Mucosa of rectum (tissue), 2 donors: Measurements from ENCODE around the gene SYNGR4.
"Not testable (repeated sequence)": the region's sequence is repeated elsewhere in the genome, so short reads cannot be mapped to it uniquely, and the experiment has no call there.

ENCODE experiments used
- H3K27ac ChIP-seq, 2 donors: one replicate each; pipeline ENCODE4 v1.7.0; 2013; ENCODE audit warnings: inconsistent platforms in 2 of 2, low read depth in 2 of 2, low read length in 2 of 2
- H3K27me3 ChIP-seq, 2 donors: one replicate each; pipeline ENCODE4 v1.7.0; 2013; ENCODE audit warnings: low read length in 2 of 2; ENCODE audit not compliant: control insufficient read depth in 2 of 2, insufficient read depth in 2 of 2
- H3K36me3 ChIP-seq, 2 donors: one replicate each; pipeline ENCODE4 v1.7.0; 2013; ENCODE audit warnings: low read length in 2 of 2; ENCODE audit not compliant: control insufficient read depth in 2 of 2, insufficient read depth in 2 of 2
- H3K4me1 ChIP-seq, 2 donors: one replicate each; pipeline ENCODE4 v1.7.0; 2013; ENCODE audit warnings: low read length in 2 of 2, mild to moderate bottlenecking in 1 of 2; ENCODE audit not compliant: control insufficient read depth in 2 of 2, insufficient read depth in 2 of 2
- H3K4me3 ChIP-seq, 2 donors: one replicate each; pipeline ENCODE4 v1.7.0; 2013; ENCODE audit warnings: low read length in 2 of 2
- H3K9ac ChIP-seq, 2 donors: one replicate each; pipeline ENCODE4 v1.7.0; 2013; ENCODE audit warnings: low read length in 2 of 2, low read depth in 1 of 2, mild to moderate bottlenecking in 1 of 2
- H3K9me3 ChIP-seq, 2 donors: one replicate each; pipeline ENCODE4 v1.7.0; 2013; ENCODE audit warnings: low read length in 2 of 2; ENCODE audit not compliant: control insufficient read depth in 2 of 2
- donor health status: healthy.
- donor health status: Normal muscosa, but diverticular disease.

Gene SYNGR4

DNA sequence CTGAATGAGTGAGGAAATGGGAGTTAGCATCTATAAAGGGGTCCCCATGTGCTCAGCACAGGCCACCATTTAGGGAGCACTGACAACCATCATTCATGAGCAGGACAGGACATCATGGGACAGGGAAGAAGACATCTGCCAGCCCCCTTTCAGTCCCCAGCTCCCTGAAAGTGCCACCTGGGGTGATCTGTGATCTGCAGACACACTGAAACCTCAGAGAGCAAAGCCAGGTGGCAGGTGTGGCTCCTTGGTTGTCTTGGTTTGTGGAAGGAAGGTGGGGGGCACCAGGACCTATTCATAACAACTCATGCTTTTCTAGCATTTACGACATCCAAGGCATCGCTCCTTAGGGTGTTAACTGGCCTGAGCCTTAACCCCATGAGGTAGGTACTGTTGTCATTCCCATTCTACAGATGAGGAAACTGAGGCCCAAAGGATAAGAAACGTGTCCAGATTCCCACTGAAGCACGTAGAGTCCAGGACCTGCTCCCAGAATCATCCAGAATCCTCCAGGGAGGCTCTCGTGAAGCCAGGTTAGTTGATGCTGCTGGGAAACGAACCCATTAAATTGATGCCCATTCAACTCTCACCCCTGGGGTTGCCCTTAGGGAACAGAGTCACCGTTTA is 21.4 kb downstream of the SYNGR4 start:
- Histone ChIP-seq H3K36me3 (peaks cover 41 to 58% of the 10 kb centered on the region in 2 donors), H3K27me3 (no peaks in the 10 kb centered on the region), H3K27ac (peak overlapping the region in 1 of 2 donors; percentile 1)

DNA sequence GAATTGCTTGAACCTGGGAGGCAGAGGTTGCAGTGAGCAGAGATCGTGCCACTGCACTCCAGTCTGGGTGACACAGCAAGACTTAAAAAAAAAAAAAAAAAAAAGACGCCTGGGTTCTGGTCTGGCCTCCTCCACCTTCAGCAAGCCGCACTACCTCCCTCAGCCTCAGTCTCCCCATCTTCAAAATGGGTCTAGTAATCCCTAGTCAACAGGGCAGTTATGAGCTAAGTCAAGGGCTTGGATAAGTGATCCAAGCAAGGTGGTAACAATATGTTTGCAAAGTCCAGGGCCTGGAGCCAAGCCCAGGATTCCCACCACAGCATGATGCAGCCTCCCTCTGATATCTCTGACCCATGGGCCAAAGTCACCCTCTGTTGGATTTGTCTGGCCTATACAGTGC is 22.8 kb downstream of the SYNGR4 start:
- Histone ChIP-seq H3K4me3 (no peak overlapping the region), H3K36me3 (peaks cover 41 to 52% of the 10 kb centered on the region in 2 donors), H3K9me3 (no peaks in the 10 kb centered on the region), H3K9ac (no peak overlapping the region), H3K4me1 (peaks cover 0 to 3% of the 10 kb centered on the region in 2 donors), H3K27ac (no peak overlapping the region), H3K27me3 (no peaks in the 10 kb centered on the region)

More for the DNA sequence above, 21.4 kb downstream of the SYNGR4 start:
- Histone ChIP-seq H3K9ac (no peak overlapping the region), H3K9me3 (no peaks in the 10 kb centered on the region), H3K4me3 (no peak overlapping the region), H3K4me1 (peaks cover 0 to 3% of the 10 kb centered on the region in 2 donors)

- peaks cover 14 to 25% of the 10 kb centered on the region in 2 donors for H3K27me3 ChIP-seq
- peaks cover 3 to 7% of the 10 kb centered on the region in 2 donors for H3K4me1 ChIP-seq
- H3K4me3 ChIP-seq = peak overlapping the region; percentile 93 to 96
- H3K36me3 ChIP-seq = peaks cover 16 to 26% of the 10 kb centered on the region in 2 donors
- H3K9me3 ChIP-seq = no peaks in the 10 kb centered on the region
- peak overlapping the region; percentile 90 to 92 for H3K27ac ChIP-seq
- H3K9ac ChIP-seq = peak overlapping the region; percentile 91 to 99
Measured at GRCh38 chr19:48390188-48391099, 26.3 kb downstream of the SYNGR4 start.

DNA sequence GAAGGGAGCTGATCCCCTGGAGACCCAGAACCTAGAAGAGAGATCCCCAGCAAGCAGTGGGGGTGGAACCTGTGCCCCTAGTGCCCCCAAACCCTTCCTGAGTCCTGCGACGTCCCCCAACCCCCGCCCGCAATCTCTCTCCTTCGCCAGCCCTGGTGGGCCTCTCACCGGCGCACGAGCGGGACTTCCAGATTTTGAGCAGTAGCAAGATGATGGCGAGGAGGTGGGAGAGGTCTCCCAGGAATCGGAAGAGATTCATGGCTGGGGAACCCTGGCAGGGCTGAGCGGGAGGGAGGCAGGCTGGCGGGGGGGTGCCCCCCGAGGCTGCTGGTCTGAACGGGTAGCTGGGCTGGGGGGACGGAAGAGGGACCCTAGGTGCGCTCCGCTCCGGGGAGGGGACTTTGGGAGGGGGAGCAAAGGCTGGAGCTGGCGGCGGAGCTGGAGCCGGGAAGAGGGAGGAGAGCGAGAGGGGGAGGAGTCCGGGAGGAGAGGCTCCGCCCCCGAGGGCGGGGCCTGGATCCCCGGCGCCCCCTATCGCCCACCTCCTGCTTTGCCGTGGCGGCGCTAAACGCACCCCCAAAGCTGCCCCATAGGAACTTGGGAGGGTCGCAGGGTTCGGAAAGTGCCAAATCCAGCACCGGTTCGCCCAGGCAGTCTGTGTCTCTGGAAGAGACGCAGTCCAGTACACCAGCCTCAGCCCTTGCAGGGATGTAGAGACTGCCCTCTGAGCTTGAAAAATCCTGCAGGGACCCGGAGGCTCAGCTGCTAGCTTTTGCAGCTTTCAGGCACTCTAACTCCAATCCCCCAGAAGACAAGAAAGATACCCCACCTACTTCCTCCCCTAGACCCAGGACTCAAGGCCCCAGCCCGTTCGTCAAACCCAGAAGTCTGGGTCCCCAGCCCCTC is 27.2 kb downstream of the SYNGR4 start, which contains the start of gene KDELR1:
Gene KDELR1, minus strand, starts transcription at position 452 of the 906 bp plus-strand sequence. Its CDS starts 193 bp downstream, at position 259.
- peaks cover 21 to 34% of the 10 kb centered on the region in 2 donors for H3K27me3 ChIP-seq
- H3K4me1 ChIP-seq = peaks cover 3 to 7% of the 10 kb centered on the region in 2 donors
- H3K4me3 ChIP-seq = peak within 1 kb of the TSS; percentile 93 to 96
- no peaks in the 10 kb centered on the region for H3K9me3 ChIP-seq
- peak within 1 kb of the TSS; percentile 91 to 99 for H3K9ac ChIP-seq
- H3K36me3 ChIP-seq = peaks cover 11 to 20% of the 10 kb centered on the region in 2 donors
- peak within 1 kb of the TSS; percentile 90 to 92 for H3K27ac ChIP-seq

- H3K4me3 ChIP-seq, H3K9me3 ChIP-seq, H3K9ac ChIP-seq, H3K27ac ChIP-seq, H3K4me1 ChIP-seq: not testable (repeated sequence)
- Histone ChIP-seq H3K27me3 (peaks cover 24 to 40% of the 10 kb centered on the region in 2 donors), H3K36me3 (peaks cover 11 to 17% of the 10 kb centered on the region in 2 donors)
Measured at GRCh38 chr19:48392006-48392344, 27.8 kb downstream of the SYNGR4 start.

GRCh38 chr19:48392860-48393558 is 28.8 kb downstream of the SYNGR4 start:
- Histone ChIP-seq H3K4me1 (peaks cover 8 to 16% of the 10 kb centered on the region in 2 donors), H3K36me3 (peaks cover 6 to 8% of the 10 kb centered on the region in 2 donors), H3K27me3 (peaks cover 30 to 50% of the 10 kb centered on the region in 2 donors), H3K9ac (no peak overlapping the region), H3K27ac (no peak overlapping the region), H3K4me3 (no peak overlapping the region), H3K9me3 (no peaks in the 10 kb centered on the region)

DNA sequence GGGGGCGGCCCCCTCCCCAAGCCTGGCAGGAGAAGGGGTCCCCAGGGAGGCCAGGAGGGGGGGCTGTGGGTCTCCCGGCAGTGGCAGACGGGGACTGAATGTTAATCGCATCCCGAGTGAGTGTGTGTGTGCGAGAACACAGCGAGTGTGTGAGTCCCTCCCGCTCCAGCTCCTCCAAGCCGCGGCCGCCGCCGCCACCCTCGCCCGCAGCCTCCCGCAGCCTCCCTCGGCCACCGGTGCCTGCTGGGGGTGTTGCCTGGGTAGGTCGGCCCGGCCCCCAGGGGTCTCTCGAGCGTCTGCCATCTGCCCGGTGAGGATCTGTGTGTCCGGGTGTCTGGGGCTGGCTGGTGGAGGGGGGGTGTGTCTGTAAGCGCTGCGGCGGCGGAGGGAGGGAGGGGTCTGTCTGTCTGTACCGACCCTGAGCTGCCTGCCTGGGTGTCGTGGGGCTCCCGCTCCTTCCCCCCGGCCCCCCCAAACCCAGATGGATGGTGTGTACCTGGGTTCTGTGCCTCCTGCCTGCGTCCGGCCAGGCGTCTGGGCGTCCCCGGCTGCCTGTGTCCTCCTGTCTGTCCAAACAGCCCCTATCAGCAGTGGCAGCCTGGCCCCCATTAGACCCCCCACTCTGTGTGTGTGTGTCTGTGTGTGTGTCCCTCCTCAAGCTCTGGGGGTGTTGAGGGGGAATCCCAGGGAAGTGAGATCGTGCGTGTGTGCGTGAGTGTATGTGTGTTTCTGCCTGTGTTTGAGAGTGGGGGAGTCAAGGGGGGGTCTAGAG is 29.6 kb downstream of the SYNGR4 start, which contains the start of gene GRIN2D:
Gene GRIN2D, plus strand, starts transcription at position 110 of the 772 bp plus-strand sequence. CDS start 4,725 bp downstream, outside the sequence.
- peaks cover 4% of the 10 kb centered on the region in 2 donors for H3K36me3 ChIP-seq
- H3K27me3 ChIP-seq = peaks cover 31 to 51% of the 10 kb centered on the region in 2 donors
- peaks cover 10 to 18% of the 10 kb centered on the region in 2 donors for H3K4me1 ChIP-seq
- H3K9ac ChIP-seq = no peak within 1 kb of the TSS
- H3K27ac ChIP-seq = no peak within 1 kb of the TSS
- no peaks in the 10 kb centered on the region for H3K9me3 ChIP-seq
- H3K4me3 ChIP-seq = no peak within 1 kb of the TSS

GRCh38 chr19:48394331-48395169 is 30.4 kb downstream of the SYNGR4 start:
- H3K36me3 ChIP-seq = no peaks in the 10 kb centered on the region
- H3K27me3 ChIP-seq = peaks cover 31 to 51% of the 10 kb centered on the region in 2 donors
- no peak overlapping the region for H3K4me3 ChIP-seq
- H3K4me1 ChIP-seq = peaks cover 6 to 18% of the 10 kb centered on the region in 2 donors
- H3K27ac ChIP-seq = no peak overlapping the region
- no peak overlapping the region for H3K9ac ChIP-seq
- no peaks in the 10 kb centered on the region for H3K9me3 ChIP-seq
